Tibial nerve (tissue), 3 donors: Measurements from ENCODE around the gene JADE3.
A peak's percentile ranks its signal among the peaks of the same experiment; 100 is the strongest.

Experiments
- POLR2A ChIP-seq, 2 donors: fragments of 450-650 bp; IDR thresholded peaks; one replicate each; pipeline ENCODE4 v1.6.1; 2017; ENCODE audit warnings: antibody characterized with exemption in 2 of 2, mild to moderate bottlenecking in 2 of 2, moderate library complexity in 2 of 2
- TF ChIP-seq, protein P1 (sequence below), 5 experiments: fragments of 200-600 bp in 3 of 5; fragments of 450-650 bp in 2 of 5; sonication (generic) in 3 of 5; IDR thresholded peaks; one replicate each; pipeline ENCODE4 v1.5.1; 2016 to 2019; ENCODE audit warnings: antibody characterized with exemption in 5 of 5, mild to moderate bottlenecking in 3 of 5, moderate library complexity in 2 of 5

DNA sequence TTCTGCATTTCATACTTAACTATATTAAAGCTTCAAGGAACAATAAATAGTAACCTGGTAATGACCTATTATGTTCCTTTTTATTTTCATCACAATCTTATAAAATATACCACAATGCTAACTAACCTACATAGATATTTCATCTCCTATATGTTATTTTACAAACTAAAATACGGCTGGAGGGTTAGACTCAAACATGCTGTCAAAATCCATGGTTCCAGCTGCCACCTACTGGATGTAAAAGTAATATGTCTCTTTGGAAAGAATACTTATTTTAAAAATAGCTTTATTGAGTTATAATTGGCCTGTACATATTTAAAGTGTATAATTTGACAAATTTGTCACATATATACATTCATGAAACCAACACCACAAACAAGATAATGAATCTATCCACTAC is 181.0 kb downstream of the JADE3 start:
- TF ChIP-seq, protein P1, sequence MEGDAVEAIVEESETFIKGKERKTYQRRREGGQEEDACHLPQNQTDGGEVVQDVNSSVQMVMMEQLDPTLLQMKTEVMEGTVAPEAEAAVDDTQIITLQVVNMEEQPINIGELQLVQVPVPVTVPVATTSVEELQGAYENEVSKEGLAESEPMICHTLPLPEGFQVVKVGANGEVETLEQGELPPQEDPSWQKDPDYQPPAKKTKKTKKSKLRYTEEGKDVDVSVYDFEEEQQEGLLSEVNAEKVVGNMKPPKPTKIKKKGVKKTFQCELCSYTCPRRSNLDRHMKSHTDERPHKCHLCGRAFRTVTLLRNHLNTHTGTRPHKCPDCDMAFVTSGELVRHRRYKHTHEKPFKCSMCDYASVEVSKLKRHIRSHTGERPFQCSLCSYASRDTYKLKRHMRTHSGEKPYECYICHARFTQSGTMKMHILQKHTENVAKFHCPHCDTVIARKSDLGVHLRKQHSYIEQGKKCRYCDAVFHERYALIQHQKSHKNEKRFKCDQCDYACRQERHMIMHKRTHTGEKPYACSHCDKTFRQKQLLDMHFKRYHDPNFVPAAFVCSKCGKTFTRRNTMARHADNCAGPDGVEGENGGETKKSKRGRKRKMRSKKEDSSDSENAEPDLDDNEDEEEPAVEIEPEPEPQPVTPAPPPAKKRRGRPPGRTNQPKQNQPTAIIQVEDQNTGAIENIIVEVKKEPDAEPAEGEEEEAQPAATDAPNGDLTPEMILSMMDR (IDR thresholded peaks at IDR 0.05): peak in 4 of 5 experiments; percentile 15 to 50 (median 32)
- TF ChIP-seq POLR2A (IDR thresholded peaks at IDR 0.05): no peak
